Liver (tissue), 9 donors: ENCODE measurements around the gene POC1A. TPM values are rescaled to one million over a fixed set of nuclear protein-coding genes. Genes with fewer than 3 reads are reported as not detected.

Source experiments
- DNase-seq: peaks from one replicate; pipeline ENCODE4 v3.0.0-alpha.2; 2017; ENCODE audit warnings: low spot score
- H3K27ac ChIP-seq, 2 donors: one replicate each; pipeline ENCODE4 v1.7.0; 2013; ENCODE audit warnings: inconsistent platforms in 2 of 2, low read length in 2 of 2, control low read depth in 1 of 2, low read depth in 1 of 2, mild to moderate bottlenecking in 1 of 2
- H3K27me3 ChIP-seq, 4 donors: one replicate each; pipeline versions ENCODE4 v1.6.1 to v1.7.0; 2013; ENCODE audit warnings: low read length in 3 of 4, inconsistent platforms in 1 of 4, mild to moderate bottlenecking in 1 of 4, moderate library complexity in 1 of 4; ENCODE audit not compliant: control insufficient read depth in 4 of 4, insufficient read depth in 4 of 4
- H3K36me3 ChIP-seq, 4 donors: one replicate each; pipeline versions ENCODE4 v1.6.1 to v1.7.0; 2013; ENCODE audit warnings: low read length in 3 of 4, mild to moderate bottlenecking in 3 of 4, low read depth in 1 of 4, moderate library complexity in 1 of 4; ENCODE audit not compliant: control insufficient read depth in 4 of 4, insufficient read depth in 3 of 4
- H3K4me1 ChIP-seq, 4 donors: one replicate each; pipeline versions ENCODE4 v1.6.1 to v1.7.0; 2013; ENCODE audit warnings: low read length in 3 of 4, mild to moderate bottlenecking in 3 of 4, moderate library complexity in 1 of 4; ENCODE audit not compliant: control insufficient read depth in 4 of 4, insufficient read depth in 4 of 4
- H3K4me3 ChIP-seq, 3 donors: one replicate each; pipeline versions ENCODE4 v1.6.1 to v1.7.0; 2013; ENCODE audit warnings: low read length in 3 of 3, control low read depth in 1 of 3, low read depth in 1 of 3, mild to moderate bottlenecking in 1 of 3
- H3K9ac ChIP-seq, 2 donors: one replicate each; pipeline ENCODE4 v1.7.0; 2013; ENCODE audit warnings: low read length in 2 of 2, mild to moderate bottlenecking in 2 of 2, moderate library complexity in 2 of 2, control low read depth in 1 of 2, low read depth in 1 of 2
- H3K9me3 ChIP-seq, 4 donors: one replicate each; pipeline versions ENCODE4 v1.6.1 to v1.7.0; 2013; ENCODE audit warnings: low read length in 3 of 4; ENCODE audit not compliant: control insufficient read depth in 4 of 4
- ATF3 ChIP-seq: IDR thresholded peaks from 2 replicates; pipeline ENCODE4 v1.6.1; 2016; ENCODE audit warnings: antibody characterized with exemption
- CTCF ChIP-seq: fragments of 150-350 bp; IDR thresholded peaks from 2 replicates; pipeline ENCODE4 v1.5.1; 2017; ENCODE audit warnings: improper control_type of control experiment, low read depth, low read length; ENCODE audit not compliant: missing input control
- EGR1 ChIP-seq, 2 donors: IDR thresholded peaks; 2 replicates each; pipeline ENCODE4 v1.6.1; 2016 to 2018; ENCODE audit warnings: antibody characterized with exemption in 2 of 2, low read depth in 2 of 2
- FOXA2 ChIP-seq: IDR thresholded peaks from 2 replicates; pipeline ENCODE4 v1.6.1; 2016; ENCODE audit warnings: antibody characterized with exemption
- GABPA ChIP-seq, 2 donors: IDR thresholded peaks in 1 of 2; conservative IDR thresholded peaks in 1 of 2; 2 replicates each; pipeline ENCODE4 v1.6.1; 2016; ENCODE audit warnings: antibody characterized with exemption in 2 of 2, mild to moderate bottlenecking in 1 of 2, moderate library complexity in 1 of 2
- HNF4A ChIP-seq, 2 donors: conservative IDR thresholded peaks; 2 replicates each; pipeline ENCODE4 v1.6.1; 2016; ENCODE audit warnings: antibody characterized with exemption in 2 of 2, mild to moderate bottlenecking in 2 of 2
- HNF4G ChIP-seq: IDR thresholded peaks from 2 replicates; pipeline ENCODE4 v1.6.1; 2016; ENCODE audit warnings: antibody characterized with exemption
- NR2F2 ChIP-seq: IDR thresholded peaks from 2 replicates; pipeline ENCODE4 v1.6.1; 2016; ENCODE audit warnings: antibody characterized with exemption
- RAD21 ChIP-seq, 2 donors: IDR thresholded peaks; 2 replicates each; pipeline ENCODE4 v1.6.1; 2016; ENCODE audit warnings: antibody characterized with exemption in 2 of 2, mild to moderate bottlenecking in 2 of 2
- RXRA ChIP-seq, 2 donors: IDR thresholded peaks; 2 replicates each; pipeline ENCODE4 v1.6.1; 2017 to 2018; ENCODE audit warnings: antibody characterized with exemption in 2 of 2, mild to moderate bottlenecking in 1 of 2
- SP1 ChIP-seq: IDR thresholded peaks from 2 replicates; pipeline ENCODE4 v1.6.1; 2018; ENCODE audit warnings: antibody characterized with exemption, mild to moderate bottlenecking
- YY1 ChIP-seq: IDR thresholded peaks from 2 replicates; pipeline ENCODE4 v1.6.1; 2016; ENCODE audit warnings: antibody characterized with exemption, mild to moderate bottlenecking
- ZBTB33 ChIP-seq: IDR thresholded peaks from 2 replicates; pipeline ENCODE4 v1.6.1; 2016; ENCODE audit warnings: antibody characterized with exemption
- WGBS: extraction: QIAGEN DNeasy Blood & Tissue Kit; methylation state at CpG from one replicate; pipeline ENCODE4 v1.1.7; 2013; 5-methylcytosine and 5-hydroxymethylcytosine counted together
- polyA plus RNA-seq, 2 donors: library from polyadenylated mRNA; stranded (reverse) in 1 of 2; unstranded in 1 of 2; fragments of 200-250 nt in 1 of 2; fragments of >200 nt in 1 of 2; fragmentation: Nextera tagmentation in 1 of 2; extraction: Ambion mirVana in 1 of 2; gene quantifications; one replicate each; pipeline versions ENCODE4 v1.2.1 to v1.2.3, GENCODE V29; 2013 to 2015
- total RNA-seq, 2 donors: library from RNA; depleted of rRNA; stranded (reverse); fragments of >200 nt; gene quantifications; one replicate each; pipeline ENCODE4 v1.2.3, GENCODE V29; 2014
- donor health status: healthy.
- donor health status: healthy.
- donor health status: healthy.
- donor health status: healthy.
- donor health status: healthy.

The POC1A gene
- total and polyA plus RNA-seq, 4 donors, result 1.4 to 12.7 (median 4.8) TPM

GRCh38 chr3:52039846-52040245, 114.4 kb downstream of the POC1A start:
- Histone ChIP-seq H3K4me3 (no peak overlapping the region), H3K27ac (no peak overlapping the region), H3K36me3 (no peaks in the 10 kb centered on the region), H3K4me1 (peaks cover 0 to 4% (median 2%) of the 10 kb centered on the region in 4 donors), H3K9me3 (no peaks in the 10 kb centered on the region), H3K27me3 (no peaks in the 10 kb centered on the region), H3K9ac (no peak overlapping the region)
- WGBS, result 38% methylated on average over 17 of the region's 17 CpGs
- no peak for DNase-seq
- TF ChIP-seq SP1, result peak; percentile 32
- peak; percentile 67 to 79 for TF ChIP-seq HNF4A (conservative IDR thresholded peaks at IDR 0.05)
- no peak for TF ChIP-seq CTCF
- peak; percentile 67 to 73 for TF ChIP-seq RXRA (IDR thresholded peaks at IDR 0.05)
- peak; percentile 67 for TF ChIP-seq ATF3

- Histone ChIP-seq H3K27me3 (no peaks in the 10 kb centered on the region), H3K27ac (no peak overlapping the region), H3K4me1 (peaks cover 0 to 5% (median 2%) of the 10 kb centered on the region in 4 donors), H3K4me3 (no peak overlapping the region), H3K9me3 (no peaks in the 10 kb centered on the region), H3K9ac (no peak overlapping the region), H3K36me3 (no peaks in the 10 kb centered on the region)
- TF ChIP-seq NR2F2 (no peak), GABPA (IDR thresholded peaks at IDR 0.05 in 1 of 2, conservative IDR thresholded peaks at IDR 0.05 in 1 of 2) (no peak), RAD21 (IDR thresholded peaks at IDR 0.05) (no peak), CTCF (no peak)
- 89% methylated on average over 4 of the region's 4 CpGs for WGBS
- no peak for DNase-seq
Observed at GRCh38 chr3:52039426-52039825, 114.8 kb downstream of the POC1A start.

- no peak for DNase-seq
- Histone ChIP-seq H3K36me3 (no peaks in the 10 kb centered on the region), H3K9ac (no peak overlapping the region), H3K27me3 (no peaks in the 10 kb centered on the region), H3K9me3 (no peaks in the 10 kb centered on the region), H3K27ac (no peak overlapping the region), H3K4me1 (peaks cover 0 to 11% (median 4%) of the 10 kb centered on the region in 4 donors), H3K4me3 (no peak overlapping the region)
- 97% methylated on average over 6 of the region's 6 CpGs for WGBS
- TF ChIP-seq RAD21 (IDR thresholded peaks at IDR 0.05) (no peak), GABPA (IDR thresholded peaks at IDR 0.05 in 1 of 2, conservative IDR thresholded peaks at IDR 0.05 in 1 of 2) (no peak)
Observed at GRCh38 chr3:52038227-52038626, 116.0 kb downstream of the POC1A start.

GRCh38 chr3:52037291-52037690, 116.9 kb downstream of the POC1A start:
- no peaks in the 10 kb centered on the region for H3K27me3 ChIP-seq
- H3K4me1 ChIP-seq, result peaks cover 0 to 11% (median 4%) of the 10 kb centered on the region in 4 donors
- no peak overlapping the region for H3K4me3 ChIP-seq
- DNase-seq, result no peak
- no peak overlapping the region for H3K27ac ChIP-seq
- H3K9me3 ChIP-seq, result no peaks in the 10 kb centered on the region
- 94% methylated on average over 4 of the region's 4 CpGs for WGBS
- H3K9ac ChIP-seq, result no peak overlapping the region
- H3K36me3 ChIP-seq, result no peaks in the 10 kb centered on the region
- TF ChIP-seq NR2F2 (no peak), SP1 (no peak), FOXA2 (no peak), HNF4A (conservative IDR thresholded peaks at IDR 0.05) (no peak), EGR1 (IDR thresholded peaks at IDR 0.05; ENCODE audit: low read depth in 2 of 2) (no peak), YY1 (no peak), RAD21 (IDR thresholded peaks at IDR 0.05) (no peak), HNF4G (no peak), GABPA (IDR thresholded peaks at IDR 0.05 in 1 of 2, conservative IDR thresholded peaks at IDR 0.05 in 1 of 2) (no peak), ATF3 (no peak), ZBTB33 (no peak)
